ENCODE measurements around the gene RAB31. TPM values are rescaled to one million over a fixed set of nuclear protein-coding genes. Genes with fewer than 3 reads are reported as not detected.

RAB31 gene
- total RNA-seq, 1 donor from 2014 or later: 26.0 TPM

- no peaks in the 10 kb centered on the region for H3K9me3 ChIP-seq
- H3K4me3 ChIP-seq: no peak overlapping the region
- intact Hi-C loops (cut with DNase I): no loop called here
- DNase-seq (ENCODE audit: extremely low spot score in 2 of 2): no peak
- H3K27ac ChIP-seq: no peak overlapping the region
- H3K27me3 ChIP-seq: no peaks in the 10 kb centered on the region
- no peaks in the 10 kb centered on the region for H3K36me3 ChIP-seq
- H3K4me1 ChIP-seq: no peaks in the 10 kb centered on the region
- TF ChIP-seq, protein P1, sequence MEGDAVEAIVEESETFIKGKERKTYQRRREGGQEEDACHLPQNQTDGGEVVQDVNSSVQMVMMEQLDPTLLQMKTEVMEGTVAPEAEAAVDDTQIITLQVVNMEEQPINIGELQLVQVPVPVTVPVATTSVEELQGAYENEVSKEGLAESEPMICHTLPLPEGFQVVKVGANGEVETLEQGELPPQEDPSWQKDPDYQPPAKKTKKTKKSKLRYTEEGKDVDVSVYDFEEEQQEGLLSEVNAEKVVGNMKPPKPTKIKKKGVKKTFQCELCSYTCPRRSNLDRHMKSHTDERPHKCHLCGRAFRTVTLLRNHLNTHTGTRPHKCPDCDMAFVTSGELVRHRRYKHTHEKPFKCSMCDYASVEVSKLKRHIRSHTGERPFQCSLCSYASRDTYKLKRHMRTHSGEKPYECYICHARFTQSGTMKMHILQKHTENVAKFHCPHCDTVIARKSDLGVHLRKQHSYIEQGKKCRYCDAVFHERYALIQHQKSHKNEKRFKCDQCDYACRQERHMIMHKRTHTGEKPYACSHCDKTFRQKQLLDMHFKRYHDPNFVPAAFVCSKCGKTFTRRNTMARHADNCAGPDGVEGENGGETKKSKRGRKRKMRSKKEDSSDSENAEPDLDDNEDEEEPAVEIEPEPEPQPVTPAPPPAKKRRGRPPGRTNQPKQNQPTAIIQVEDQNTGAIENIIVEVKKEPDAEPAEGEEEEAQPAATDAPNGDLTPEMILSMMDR (IDR thresholded peaks at IDR 0.05): no peak
- TF ChIP-seq POLR2A (IDR thresholded peaks at IDR 0.05) (no peak), POLR2AphosphoS5 (IDR thresholded peaks at IDR 0.05; ENCODE audit: insufficient read depth in 1 of 2, low read depth in 1 of 2) (no peak)
These were observed 154.6 kb downstream of the RAB31 start for GRCh38 chr18:9862686-9863085.

DNA sequence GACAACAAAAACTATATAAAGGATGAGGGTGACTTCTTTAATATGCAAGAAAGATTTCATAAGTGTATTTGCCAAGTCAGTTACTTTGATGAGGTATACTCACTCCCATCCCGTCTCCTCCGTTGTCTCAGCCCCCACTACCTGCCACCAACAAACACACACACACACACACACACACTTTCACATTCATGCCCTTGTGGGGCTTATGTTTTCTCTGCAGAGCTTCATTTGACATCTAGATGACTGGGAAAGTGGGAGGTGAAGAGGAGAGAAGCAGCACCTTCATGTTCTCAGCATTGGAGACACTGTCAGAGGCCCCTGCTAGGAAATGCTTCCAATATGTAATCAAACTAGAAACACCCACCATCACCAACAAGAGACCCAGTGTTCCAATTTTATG, 155.2 kb downstream of the RAB31 start:
- H3K27me3 ChIP-seq: no peaks in the 10 kb centered on the region
- no peaks in the 10 kb centered on the region for H3K9me3 ChIP-seq
- H3K27ac ChIP-seq: no peak overlapping the region
- no peaks in the 10 kb centered on the region for H3K36me3 ChIP-seq
- no peak for TF ChIP-seq POLR2AphosphoS5 (IDR thresholded peaks at IDR 0.05; ENCODE audit: insufficient read depth in 1 of 2, low read depth in 1 of 2)
- TF ChIP-seq, protein P1 (IDR thresholded peaks at IDR 0.05): no peak
- no peak for TF ChIP-seq POLR2A (IDR thresholded peaks at IDR 0.05)
- H3K4me1 ChIP-seq: no peaks in the 10 kb centered on the region
- DNase-seq (ENCODE audit: extremely low spot score in 2 of 2): no peak
- no peak overlapping the region for H3K4me3 ChIP-seq
- intact Hi-C loops (cut with DNase I): no loop called here

- intact Hi-C loops (cut with DNase I): no loop called here
- Histone ChIP-seq H3K9me3 (no peaks in the 10 kb centered on the region), H3K36me3 (no peaks in the 10 kb centered on the region), H3K4me1 (peaks cover 23% of the 10 kb centered on the region), H3K27ac (no peak overlapping the region), H3K4me3 (no peak overlapping the region), H3K27me3 (no peaks in the 10 kb centered on the region)
- no peak for DNase-seq (ENCODE audit: extremely low spot score in 2 of 2)
- TF ChIP-seq, protein P1 (IDR thresholded peaks at IDR 0.05): no peak
- TF ChIP-seq POLR2AphosphoS5 (IDR thresholded peaks at IDR 0.05; ENCODE audit: insufficient read depth in 1 of 2, low read depth in 1 of 2): no peak
- TF ChIP-seq POLR2A (IDR thresholded peaks at IDR 0.05): no peak
These were observed 157.8 kb downstream of the RAB31 start for GRCh38 chr18:9865764-9866490.

GRCh38 chr18:9866627-9867026, 158.5 kb downstream of the RAB31 start:
- Histone ChIP-seq H3K9me3 (no peaks in the 10 kb centered on the region), H3K4me3 (no peak overlapping the region), H3K4me1 (peaks cover 23% of the 10 kb centered on the region), H3K27ac (no peak overlapping the region), H3K36me3 (no peaks in the 10 kb centered on the region), H3K27me3 (no peaks in the 10 kb centered on the region)
- intact Hi-C loops (cut with DNase I): no loop called here
- TF ChIP-seq, protein P1 (IDR thresholded peaks at IDR 0.05): no peak
- no peak for TF ChIP-seq POLR2AphosphoS5 (IDR thresholded peaks at IDR 0.05; ENCODE audit: insufficient read depth in 1 of 2, low read depth in 1 of 2)
- TF ChIP-seq POLR2A (IDR thresholded peaks at IDR 0.05): no peak
- DNase-seq (ENCODE audit: extremely low spot score in 2 of 2): no peak

- no peak for DNase-seq (ENCODE audit: extremely low spot score in 2 of 2)
- peaks cover 23% of the 10 kb centered on the region for H3K4me1 ChIP-seq
- H3K27me3 ChIP-seq: no peaks in the 10 kb centered on the region
- H3K27ac ChIP-seq: no peak overlapping the region
- H3K4me3 ChIP-seq: no peak overlapping the region
- H3K36me3 ChIP-seq: no peaks in the 10 kb centered on the region
- TF ChIP-seq, protein P1 (IDR thresholded peaks at IDR 0.05): no peak
- TF ChIP-seq POLR2A (IDR thresholded peaks at IDR 0.05) (no peak), POLR2AphosphoS5 (IDR thresholded peaks at IDR 0.05; ENCODE audit: insufficient read depth in 1 of 2, low read depth in 1 of 2) (no peak)
- intact Hi-C loops (cut with DNase I): no loop called here
- H3K9me3 ChIP-seq: no peaks in the 10 kb centered on the region
These were observed 159.0 kb downstream of the RAB31 start for GRCh38 chr18:9867071-9867594.
